WI38 (cell line): Measurements from ENCODE around the gene CDKAL1.

Source experiments
- H3K4me3 ChIP-seq: 2 replicates; pipeline ENCODE4 v1.5.1; 2011; ENCODE audit warnings: low read depth, mild to moderate bottlenecking, control low read depth, low read length
- TF ChIP-seq, protein P1 (sequence below): IDR thresholded peaks from 2 replicates; pipeline ENCODE4 v1.5.1; 2012; ENCODE audit warnings: low read depth, mild to moderate bottlenecking, control low read depth, low read length

CDKAL1 gene

DNA sequence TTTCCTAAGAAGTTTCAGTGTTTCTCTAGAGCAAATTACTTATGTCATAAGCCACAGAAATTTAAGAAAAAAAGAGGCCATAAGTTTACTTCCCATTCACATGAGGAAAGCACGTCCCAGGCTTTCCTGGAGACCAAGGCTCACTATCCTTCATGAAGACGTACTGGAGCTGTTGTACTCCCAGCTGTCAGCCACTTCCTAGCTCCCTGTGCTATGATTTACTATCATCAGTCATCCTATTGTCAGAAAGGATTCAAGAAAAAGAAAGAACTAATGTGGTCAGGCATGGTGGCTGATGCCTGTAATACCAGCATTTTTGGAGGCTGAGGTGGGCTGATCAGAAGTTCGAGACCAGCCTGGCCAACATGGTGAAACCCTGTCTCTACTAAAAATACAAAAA is 721.9 kb downstream of the CDKAL1 start:
- TF ChIP-seq, protein P1, sequence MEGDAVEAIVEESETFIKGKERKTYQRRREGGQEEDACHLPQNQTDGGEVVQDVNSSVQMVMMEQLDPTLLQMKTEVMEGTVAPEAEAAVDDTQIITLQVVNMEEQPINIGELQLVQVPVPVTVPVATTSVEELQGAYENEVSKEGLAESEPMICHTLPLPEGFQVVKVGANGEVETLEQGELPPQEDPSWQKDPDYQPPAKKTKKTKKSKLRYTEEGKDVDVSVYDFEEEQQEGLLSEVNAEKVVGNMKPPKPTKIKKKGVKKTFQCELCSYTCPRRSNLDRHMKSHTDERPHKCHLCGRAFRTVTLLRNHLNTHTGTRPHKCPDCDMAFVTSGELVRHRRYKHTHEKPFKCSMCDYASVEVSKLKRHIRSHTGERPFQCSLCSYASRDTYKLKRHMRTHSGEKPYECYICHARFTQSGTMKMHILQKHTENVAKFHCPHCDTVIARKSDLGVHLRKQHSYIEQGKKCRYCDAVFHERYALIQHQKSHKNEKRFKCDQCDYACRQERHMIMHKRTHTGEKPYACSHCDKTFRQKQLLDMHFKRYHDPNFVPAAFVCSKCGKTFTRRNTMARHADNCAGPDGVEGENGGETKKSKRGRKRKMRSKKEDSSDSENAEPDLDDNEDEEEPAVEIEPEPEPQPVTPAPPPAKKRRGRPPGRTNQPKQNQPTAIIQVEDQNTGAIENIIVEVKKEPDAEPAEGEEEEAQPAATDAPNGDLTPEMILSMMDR, result no peak

DNA sequence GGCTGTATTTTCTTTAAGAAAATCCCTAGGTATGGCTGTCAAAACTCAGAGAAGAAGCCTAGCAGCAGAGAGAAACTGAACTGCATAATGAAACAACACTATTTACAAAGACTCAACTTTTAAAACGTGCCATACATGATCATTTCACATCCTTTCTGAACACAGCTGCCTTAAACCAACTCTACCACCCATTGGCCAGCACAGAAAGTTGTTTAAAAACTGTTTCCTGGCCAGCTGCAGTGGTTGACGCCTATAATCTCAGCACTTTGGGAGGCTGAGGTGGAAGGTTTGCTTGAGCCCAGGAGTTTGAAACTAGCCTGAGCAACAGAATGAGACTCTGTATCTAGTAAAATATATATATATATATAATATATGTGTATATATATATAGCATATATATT is 722.9 kb downstream of the CDKAL1 start:
- TF ChIP-seq, protein P1, result no peak
- H3K4me3 ChIP-seq, result no peak overlapping the region

More for the DNA sequence above, 721.9 kb downstream of the CDKAL1 start:
- no peak overlapping the region for H3K4me3 ChIP-seq

DNA sequence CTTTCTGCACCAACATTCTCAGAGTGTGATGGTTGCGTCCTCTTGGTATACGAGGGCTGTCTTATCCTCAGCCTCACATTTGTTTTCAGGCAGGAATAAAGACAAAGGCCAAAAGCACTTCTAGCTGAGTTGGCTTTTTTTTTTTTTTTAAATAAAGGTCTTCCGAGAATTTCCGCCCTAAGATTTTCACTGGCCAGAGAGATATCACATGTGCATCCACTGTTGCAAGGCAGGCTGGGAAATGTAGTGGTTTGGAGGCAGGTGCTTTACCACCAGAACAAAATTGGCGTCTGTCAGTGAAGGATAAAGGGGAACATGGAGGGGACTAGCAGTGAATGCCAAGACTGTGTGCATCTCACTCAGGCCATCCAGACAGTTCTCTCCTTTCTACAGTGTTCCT is 724.4 kb downstream of the CDKAL1 start:
- H3K4me3 ChIP-seq, result no peak overlapping the region
- TF ChIP-seq, protein P1, result no peak

DNA sequence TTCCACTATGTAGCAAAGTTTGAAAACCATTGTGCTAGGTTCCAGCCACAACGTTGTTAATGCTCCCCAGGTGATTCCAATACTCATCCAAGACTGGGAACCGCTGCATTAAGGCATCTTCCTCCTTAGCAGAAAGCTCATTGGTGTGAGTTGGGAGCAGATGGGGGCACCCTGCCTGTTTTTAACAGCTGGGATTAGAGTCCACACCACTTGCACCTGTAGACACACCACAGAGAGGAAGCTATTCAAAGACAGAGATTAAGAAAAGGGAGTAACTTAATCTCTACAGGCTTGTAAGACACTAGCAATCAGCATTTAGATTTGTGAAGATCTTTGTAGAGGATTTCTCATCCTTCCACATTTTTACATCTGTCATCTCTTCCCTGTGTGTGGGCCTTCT is 725.4 kb downstream of the CDKAL1 start:
- TF ChIP-seq, protein P1, result no peak

DNA sequence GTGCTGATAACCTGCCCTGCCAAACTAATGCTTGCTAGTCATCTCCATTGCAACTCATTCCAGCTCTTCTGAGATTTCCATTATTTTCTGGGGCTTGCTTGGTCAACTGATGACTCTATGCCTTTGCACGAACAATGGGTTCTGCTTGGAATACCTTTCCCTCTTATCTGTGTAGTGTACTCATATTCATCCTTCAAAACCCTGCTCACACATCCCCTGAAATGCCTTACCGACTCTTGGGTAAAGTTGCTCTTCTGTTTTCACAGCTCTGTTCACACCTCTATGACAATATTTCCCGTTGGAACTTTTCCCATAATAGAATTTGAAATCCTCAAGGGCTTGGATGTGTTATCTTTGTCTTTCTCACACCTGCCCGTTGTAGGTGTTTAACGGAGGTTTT is 728.2 kb downstream of the CDKAL1 start:
- TF ChIP-seq, protein P1, result no peak
- H3K4me3 ChIP-seq, result no peak overlapping the region

More for the DNA sequence above, 725.4 kb downstream of the CDKAL1 start:
- no peak overlapping the region for H3K4me3 ChIP-seq

DNA sequence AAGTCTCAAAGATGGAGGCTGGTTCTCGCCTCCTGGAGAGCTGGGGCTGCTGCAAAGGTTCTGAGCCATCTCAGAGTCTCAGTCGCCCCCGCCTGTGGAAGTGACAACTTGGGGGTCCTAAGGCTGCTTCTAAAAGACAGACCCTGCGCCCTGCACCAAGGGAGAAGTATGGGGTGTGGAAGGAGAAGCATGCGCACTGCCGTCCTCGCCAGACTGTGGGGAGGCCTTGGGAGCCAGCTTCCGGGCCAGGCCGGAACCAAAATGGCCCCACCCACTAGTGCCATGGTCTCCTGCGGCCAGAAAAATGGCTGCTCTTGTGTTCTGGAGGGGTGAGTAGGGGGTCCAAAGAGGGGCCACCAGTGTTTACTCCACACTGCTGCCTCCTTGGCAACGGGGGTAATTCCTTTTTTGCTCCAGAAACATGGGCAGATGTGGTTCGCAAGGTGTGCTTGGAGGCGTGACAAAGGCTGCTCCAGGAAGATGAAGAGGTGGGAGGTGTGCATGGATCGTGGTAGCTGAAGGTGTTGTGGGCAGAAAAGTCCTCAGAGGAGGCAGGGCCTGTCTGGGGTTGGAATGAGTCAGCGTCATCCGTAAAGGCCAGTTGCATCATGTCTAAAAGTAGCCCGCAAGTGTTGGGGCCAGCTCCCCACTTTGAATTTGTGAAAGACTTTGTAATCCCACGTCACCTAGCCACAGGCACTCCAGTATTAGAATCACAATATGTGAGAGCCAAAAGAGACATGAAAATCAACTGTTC is 729.5 kb downstream of the CDKAL1 start:
- no peak overlapping the region for H3K4me3 ChIP-seq
- TF ChIP-seq, protein P1, result no peak

DNA sequence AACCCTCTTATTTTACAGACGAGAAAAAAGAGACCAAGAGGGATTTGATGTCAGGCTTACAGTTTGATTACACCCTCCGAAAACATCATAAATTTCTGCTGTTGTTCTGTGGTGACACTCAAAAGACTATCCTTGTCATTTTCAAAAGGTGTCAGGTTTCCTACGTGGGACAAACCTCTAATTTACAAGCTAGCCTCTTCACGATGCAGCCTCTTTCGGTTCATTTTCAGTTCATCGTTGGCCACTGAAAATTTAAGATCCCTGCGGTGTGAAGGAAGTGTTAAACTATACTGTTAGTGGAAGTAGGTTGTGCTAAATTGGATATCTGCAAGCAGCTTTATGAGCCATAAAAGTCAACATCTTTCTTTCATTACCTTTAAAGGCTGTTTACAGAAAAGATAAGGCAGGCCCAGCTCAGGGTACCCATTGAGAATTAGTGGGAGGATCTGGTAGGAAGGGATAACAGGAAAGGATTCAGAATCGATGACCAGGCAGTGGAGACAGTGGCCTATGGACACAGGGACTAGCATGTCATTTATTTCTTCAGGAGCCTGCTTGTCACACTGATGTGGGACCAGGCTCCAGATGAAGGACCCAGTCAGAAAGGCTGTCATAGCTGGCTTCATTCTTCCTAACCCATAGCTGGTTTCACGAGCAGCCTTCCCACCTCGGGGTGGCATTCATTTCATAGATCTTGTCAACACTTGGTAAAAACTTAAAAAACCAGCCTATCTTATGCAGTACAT is 730.2 kb downstream of the CDKAL1 start:
- TF ChIP-seq, protein P1, result no peak
- no peak overlapping the region for H3K4me3 ChIP-seq
